Measurements from ENCODE around the gene COG6. TPM values are rescaled to one million over a fixed set of nuclear protein-coding genes. Genes with fewer than 3 reads are reported as not detected.
A peak's percentile ranks its signal among the peaks of the same experiment; 100 is the strongest.

The COG6 gene
- total RNA-seq, 1 donor from 2014 or later, result 29.6 TPM

- no peak for ATAC-seq (ENCODE audit: low read depth)
- no peak for DNase-seq
- no peak for TF ChIP-seq CTCF (IDR thresholded peaks at IDR 0.05)
- ChIA-PET CTCF (interaction anchor here (1.1 kb wide), 1 partner anchor 23 kb away, joined by 3 read pairs; no protein-coding TSS in a partner anchor), POLR2A (no interaction called here)
- intact Hi-C loops (cut with micrococcal nuclease), result no loop called here
- H3K27me3 Mint-ChIP-seq, result peaks cover 26% of the 10 kb centered on the region
- no peaks in the 10 kb centered on the region for H3K4me1 Mint-ChIP-seq
- no peak overlapping the region for H3K27ac Mint-ChIP-seq
- H3K9me3 Mint-ChIP-seq, result peaks cover 20% of the 10 kb centered on the region
- H3K36me3 Mint-ChIP-seq (ENCODE audit: low read depth), result no peaks in the 10 kb centered on the region
- H3K4me3 Mint-ChIP-seq, result no peak overlapping the region
Observed at GRCh38 chr13:39635564-39635963, 19.9 kb upstream of the COG6 start.

- no peak for DNase-seq
- Mint-ChIP-seq H3K27me3 (peaks cover 23% of the 10 kb centered on the region), H3K9me3 (peaks cover 5% of the 10 kb centered on the region), H3K27ac (no peak overlapping the region), H3K36me3 (ENCODE audit: low read depth) (no peaks in the 10 kb centered on the region), H3K4me1 (no peaks in the 10 kb centered on the region), H3K4me3 (no peak overlapping the region)
- intact Hi-C loops (cut with micrococcal nuclease), result no loop called here
- CTCF ChIA-PET, result no interaction called here
- POLR2A ChIA-PET, result no interaction called here
- no peak for ATAC-seq (ENCODE audit: low read depth)
- no peak for TF ChIP-seq CTCF (IDR thresholded peaks at IDR 0.05)
Observed at GRCh38 chr13:39637890-39638289, 17.6 kb upstream of the COG6 start.

DNA sequence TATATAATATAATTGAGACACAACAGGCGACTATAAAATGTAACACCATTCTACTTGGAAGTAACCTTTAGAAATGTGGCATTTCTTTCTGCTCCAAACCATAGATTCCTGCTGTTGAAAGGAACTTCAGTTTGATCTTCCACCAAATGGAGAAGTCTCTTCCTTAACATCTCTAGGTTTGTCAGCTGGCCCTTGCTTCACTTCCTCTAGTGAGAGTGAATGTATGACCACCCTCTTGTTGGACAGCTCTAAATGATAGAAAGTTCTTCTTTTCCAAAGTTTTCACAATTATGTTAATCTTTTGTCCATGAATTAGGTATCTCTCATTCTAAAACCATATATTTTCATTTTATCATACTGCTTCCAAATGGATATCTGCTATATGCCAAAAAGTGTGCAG lies 13.8 kb upstream of the COG6 start:
- intact Hi-C loops (cut with micrococcal nuclease), result no loop called here
- ChIA-PET POLR2A (no interaction called here), CTCF (no interaction called here)
- TF ChIP-seq CTCF (IDR thresholded peaks at IDR 0.05), result no peak
- Mint-ChIP-seq H3K27ac (no peak overlapping the region), H3K4me3 (no peak overlapping the region), H3K9me3 (peaks cover 5% of the 10 kb centered on the region), H3K27me3 (peaks cover 21% of the 10 kb centered on the region), H3K4me1 (no peaks in the 10 kb centered on the region), H3K36me3 (ENCODE audit: low read depth) (no peaks in the 10 kb centered on the region)
- no peak for ATAC-seq (ENCODE audit: low read depth)
- no peak for DNase-seq

DNA sequence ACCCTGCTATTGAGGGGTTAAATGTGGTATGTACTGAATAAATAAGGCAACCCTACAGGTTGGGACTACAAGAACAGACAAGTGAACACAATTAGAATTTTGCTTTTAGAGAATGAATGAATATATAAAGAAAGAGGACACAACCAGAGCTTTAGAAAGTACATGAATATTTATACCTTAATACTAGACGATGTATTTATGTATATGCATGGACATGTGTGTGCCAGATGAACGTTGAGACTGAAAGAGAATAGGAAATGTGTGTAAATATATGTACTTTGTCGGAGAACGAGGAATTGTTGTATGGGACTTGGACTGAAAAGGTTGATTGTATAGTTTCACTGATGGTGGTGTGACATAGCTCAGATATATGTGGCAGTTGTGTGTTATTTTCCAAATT lies 9.3 kb upstream of the COG6 start:
- Mint-ChIP-seq H3K9me3 (no peaks in the 10 kb centered on the region), H3K36me3 (ENCODE audit: low read depth) (no peaks in the 10 kb centered on the region), H3K4me3 (no peak overlapping the region), H3K27ac (no peak overlapping the region), H3K4me1 (no peaks in the 10 kb centered on the region), H3K27me3 (peaks cover 9% of the 10 kb centered on the region)
- no peak for DNase-seq
- TF ChIP-seq CTCF (IDR thresholded peaks at IDR 0.05), result no peak
- ATAC-seq (ENCODE audit: low read depth), result no peak
- ChIA-PET CTCF (no interaction called here), POLR2A (no interaction called here)
- intact Hi-C loops (cut with micrococcal nuclease), result no loop called here

DNA sequence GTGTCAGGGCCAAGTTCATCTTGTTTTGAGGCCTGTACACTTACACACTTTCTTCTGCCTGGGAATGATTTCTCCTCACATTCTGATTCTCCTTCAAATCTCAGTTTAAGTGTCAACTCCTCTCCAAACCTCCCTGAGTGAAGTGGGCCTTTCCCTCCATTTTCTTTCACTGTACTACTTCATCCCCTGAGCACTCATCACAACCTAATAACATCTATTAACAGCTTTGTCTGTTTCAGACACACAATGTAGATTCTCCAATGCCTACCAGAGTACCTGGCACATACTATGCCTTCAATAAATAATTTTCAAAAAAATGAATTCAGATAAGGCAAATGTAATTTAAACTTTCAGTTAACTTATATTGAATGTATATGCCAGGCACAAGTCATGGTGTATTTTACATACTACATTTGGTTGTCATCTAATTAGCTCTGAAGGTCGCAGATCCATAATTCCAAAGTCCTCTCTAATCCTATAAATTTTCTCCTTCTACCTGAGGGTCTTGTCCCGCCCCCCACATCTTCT lies 357 bp upstream of the COG6 start:
- no peaks in the 10 kb centered on the region for H3K9me3 Mint-ChIP-seq
- intact Hi-C loops (cut with micrococcal nuclease), result loop anchor here (1.0 to 10.0 kb wide), 6 partner anchors 617 to 1660 kb away; partner anchors contain the start of genes KBTBD6, MTRF1, NAA16 and NHLRC3
- H3K27me3 Mint-ChIP-seq, result peaks cover 5% of the 10 kb centered on the region
- no peak for DNase-seq
- peak overlapping the region; percentile 85 for H3K27ac Mint-ChIP-seq
- H3K4me3 Mint-ChIP-seq, result peak overlapping the region; percentile 91
- CTCF ChIA-PET, result no interaction called here
- H3K36me3 Mint-ChIP-seq (ENCODE audit: low read depth), result peaks cover 10% of the 10 kb centered on the region
- no peak for TF ChIP-seq CTCF (IDR thresholded peaks at IDR 0.05)
- H3K4me1 Mint-ChIP-seq, result peaks cover 26% of the 10 kb centered on the region
- POLR2A ChIA-PET, result interaction anchor here (1.1 kb wide), 1 partner anchor 858 kb away, joined by 3 read pairs; no protein-coding TSS in a partner anchor
- no peak for ATAC-seq (ENCODE audit: low read depth)
